Activated naive CD4-positive, alpha-beta T cell treated with anti-CD3 and anti-CD28 coated beads, Interleukin-2, amount 50 U/mL, for 72 hours (primary cell): Measurements from ENCODE around the gene PBX2. TPM values are rescaled to one million over a fixed set of nuclear protein-coding genes. Genes with fewer than 3 reads are reported as not detected.
A peak's percentile ranks its signal among the peaks of the same experiment; 100 is the strongest.
"Not testable (repeated sequence)": the region's sequence is repeated elsewhere in the genome, so short reads cannot be mapped to it uniquely, and the experiment has no call there.

Source experiments
- ATAC-seq, 2 donors: fragments of 150-1000 bp; cut with Tn5 transposase; 2 replicates each; pipeline ENCODE4 v1.10.0; 2021; ENCODE audit warnings: mild to moderate bottlenecking in 2 of 2, moderate library complexity in 2 of 2
- DNase-seq, 2 donors: peaks; one replicate each; pipeline ENCODE4 v3.0.0; 2021 to 2022; ENCODE audit warnings: low spot score in 2 of 2
- H3K27ac Mint-ChIP-seq, 2 donors: one replicate each; pipeline ENCODE4 v1.8.0; 2022; ENCODE audit warnings: mild to moderate bottlenecking in 2 of 2, mixed read lengths in 2 of 2
- H3K36me3 Mint-ChIP-seq, 2 donors: one replicate each; pipeline ENCODE4 v1.8.0; 2022; ENCODE audit warnings: mixed read lengths in 2 of 2
- H3K9me3 Mint-ChIP-seq, 2 donors: one replicate each; pipeline ENCODE4 v1.8.0; 2022; ENCODE audit warnings: mixed read lengths in 2 of 2
- total RNA-seq, 2 donors: library from RNA; stranded (reverse); gene quantifications; one replicate each; pipeline ENCODE4 v1.2.3, GENCODE V29; 2022

Gene PBX2
- total RNA-seq, 2 donors from 2014 or later: 65.4 to 88.7 TPM

- Mint-ChIP-seq H3K36me3 (peaks cover 7 to 18% of the 10 kb centered on the region in 2 donors), H3K9me3 (peaks cover 0 to 4% of the 10 kb centered on the region in 2 donors), H3K27ac (peak overlapping the region in 1 of 2 donors; percentile 14)
- DNase-seq (no peak), ATAC-seq (no peak)
Observed at GRCh38 chr6:32151181-32151862, 38.7 kb downstream of the PBX2 start.

- no peak for ATAC-seq
- H3K9me3 Mint-ChIP-seq: peaks cover 0 to 4% of the 10 kb centered on the region in 2 donors
- H3K27ac Mint-ChIP-seq: no peak overlapping the region
- peaks cover 7 to 18% of the 10 kb centered on the region in 2 donors for H3K36me3 Mint-ChIP-seq
- DNase-seq: no peak
Observed at GRCh38 chr6:32149932-32150870, 39.8 kb downstream of the PBX2 start.

- Mint-ChIP-seq H3K36me3 (peaks cover 3 to 15% of the 10 kb centered on the region in 2 donors), H3K27ac (peak overlapping the region in 1 of 2 donors; percentile 29), H3K9me3 (peaks cover 0 to 4% of the 10 kb centered on the region in 2 donors)
- ATAC-seq: peak in 1 of 2 donors; percentile 12
- DNase-seq: no peak
Observed at GRCh38 chr6:32149092-32149755, 40.8 kb downstream of the PBX2 start.

- peak; percentile 69 to 73 for ATAC-seq
- Mint-ChIP-seq H3K36me3 (peaks cover 0 to 12% of the 10 kb centered on the region in 2 donors), H3K9me3 (peaks cover 0 to 4% of the 10 kb centered on the region in 2 donors), H3K27ac (peak overlapping the region in 1 of 2 donors; percentile 29)
- DNase-seq: peak; percentile 69 to 73
Observed at GRCh38 chr6:32148289-32149091, 41.5 kb downstream of the PBX2 start.

- peak overlapping the region in 1 of 2 donors; percentile 17 for H3K27ac Mint-ChIP-seq
- ATAC-seq: no peak
- H3K36me3 Mint-ChIP-seq: peaks cover 0 to 12% of the 10 kb centered on the region in 2 donors
- no peak for DNase-seq
- peaks cover 0 to 4% of the 10 kb centered on the region in 2 donors for H3K9me3 Mint-ChIP-seq
Observed at GRCh38 chr6:32147401-32148132, 42.4 kb downstream of the PBX2 start.

DNA sequence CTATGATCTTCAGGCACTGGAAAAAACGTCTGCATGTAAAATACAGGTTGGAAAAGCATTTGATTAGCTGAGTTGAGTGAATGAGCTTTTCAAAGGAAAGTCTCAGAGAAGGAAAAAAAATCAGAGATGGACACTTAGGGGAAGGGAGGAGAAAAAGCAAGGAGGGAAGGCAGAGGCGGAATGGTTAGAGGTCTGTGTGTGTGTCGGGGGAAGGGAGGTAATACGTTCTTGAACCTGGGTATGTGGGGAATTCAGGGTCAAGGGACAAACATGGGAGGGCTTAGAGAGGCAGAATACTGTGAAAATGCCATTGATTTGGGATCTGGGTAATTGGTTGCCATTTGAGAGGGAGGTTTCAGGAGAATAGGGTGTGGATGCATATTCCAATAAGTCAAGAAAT lies 43.3 kb downstream of the PBX2 start:
- peaks cover 0 to 12% of the 10 kb centered on the region in 2 donors for H3K36me3 Mint-ChIP-seq

GRCh38 chr6:32146287-32146686 lies 43.7 kb downstream of the PBX2 start:
- ATAC-seq (no peak), DNase-seq (no peak)
- Mint-ChIP-seq H3K27ac (peak overlapping the region in 1 of 2 donors; percentile 1), H3K9me3 (peaks cover 0 to 4% of the 10 kb centered on the region in 2 donors), H3K36me3 (peaks cover 0 to 12% of the 10 kb centered on the region in 2 donors)

More for the DNA sequence above, 43.3 kb downstream of the PBX2 start:
- peaks cover 0 to 4% of the 10 kb centered on the region in 2 donors for H3K9me3 Mint-ChIP-seq
- no peak for DNase-seq
- no peak for ATAC-seq
- H3K27ac Mint-ChIP-seq: peak overlapping the region in 1 of 2 donors; percentile 1

DNA sequence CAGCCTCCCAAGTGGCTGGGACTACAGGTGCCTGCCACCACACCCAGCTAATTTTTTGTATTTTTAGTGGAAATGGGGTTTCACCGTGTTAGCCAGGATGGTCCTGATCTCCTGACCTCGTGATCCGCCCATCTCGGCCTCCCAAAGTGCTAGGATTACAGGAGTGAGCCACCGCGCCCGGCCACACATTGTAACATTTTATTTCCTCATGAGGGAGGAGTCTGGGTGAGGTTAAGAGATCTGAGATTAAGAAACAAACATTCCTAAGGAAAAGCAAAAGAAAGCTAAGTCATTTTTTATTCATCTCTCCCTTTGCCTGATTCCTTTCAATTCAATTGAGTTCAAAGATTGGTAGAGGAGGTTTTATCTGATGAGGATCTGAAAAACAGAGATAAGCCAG lies 45.8 kb downstream of the PBX2 start:
- not testable (repeated sequence) for DNase-seq, H3K9me3 Mint-ChIP-seq, H3K27ac Mint-ChIP-seq, ATAC-seq
- peaks cover 0 to 12% of the 10 kb centered on the region in 2 donors for H3K36me3 Mint-ChIP-seq

- Mint-ChIP-seq H3K36me3 (no peaks in the 10 kb centered on the region), H3K27ac (no peak overlapping the region), H3K9me3 (no peaks in the 10 kb centered on the region)
- DNase-seq (no peak), ATAC-seq (no peak)
Observed at GRCh38 chr6:32140420-32141046, 49.5 kb downstream of the PBX2 start.

- H3K9me3 Mint-ChIP-seq: no peaks in the 10 kb centered on the region
- ATAC-seq: no peak
- no peaks in the 10 kb centered on the region for H3K36me3 Mint-ChIP-seq
- no peak for DNase-seq
- H3K27ac Mint-ChIP-seq: no peak overlapping the region
Observed at GRCh38 chr6:32139590-32139989, 50.4 kb downstream of the PBX2 start.

DNA sequence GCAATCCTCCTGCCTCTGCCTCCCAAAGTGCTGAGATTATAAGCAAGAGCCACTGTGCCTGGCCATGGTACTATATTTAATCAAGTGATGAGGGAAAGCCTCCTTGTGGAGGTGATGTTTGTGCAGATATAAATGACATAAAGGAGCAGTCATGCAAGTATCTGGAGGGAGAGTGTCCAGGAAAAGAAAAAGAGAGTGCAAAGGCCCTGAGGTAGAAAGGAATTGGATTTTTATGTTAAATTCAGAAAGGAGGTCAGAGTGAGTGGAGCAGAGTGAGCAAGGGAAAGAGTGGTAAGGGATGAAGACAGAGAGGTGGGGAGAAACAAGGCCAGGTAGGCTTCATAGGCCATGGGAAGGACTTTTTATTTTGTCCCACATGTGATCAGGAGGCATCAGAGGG lies 52.5 kb downstream of the PBX2 start:
- no peak for DNase-seq
- Mint-ChIP-seq H3K36me3 (no peaks in the 10 kb centered on the region), H3K9me3 (no peaks in the 10 kb centered on the region), H3K27ac (no peak overlapping the region)
- no peak for ATAC-seq

Other genes starting within 250 kb of the PBX2 start
- 1 to 10 TPM; 1.9 to 3.6 TPM for gene CFB, start 244.1 kb downstream of the PBX2 start, total RNA-seq
- gene NELFE, start 231.2 kb downstream of the PBX2 start, total RNA-seq: 10 to 100 TPM; 69.7 to 70.9 TPM
- 100 to 1,000 TPM in 1 of 2 donors, 10 to 100 TPM in 1; 91.8 to 115 TPM for gene SKIC2, start 231.0 kb downstream of the PBX2 start, total RNA-seq
- gene DXO, start 218.1 kb downstream of the PBX2 start, total RNA-seq: 10 to 100 TPM; 16.2 to 18.5 TPM
- gene C4A, start 208.1 kb downstream of the PBX2 start, total RNA-seq: 1 to 10 TPM; 4.1 to 8.1 TPM
- gene C4B, start 175.4 kb downstream of the PBX2 start, total RNA-seq: 1 to 10 TPM; 3.9 to 5.2 TPM
- under 1 TPM; 0.32 to 0.49 TPM for gene CYP21A2, start 151.8 kb downstream of the PBX2 start, total RNA-seq
- 10 to 100 TPM; 10.1 to 30.4 TPM for gene TNXB, start 80.9 kb downstream of the PBX2 start, total RNA-seq
- 100 to 1,000 TPM in 1 of 2 donors, 10 to 100 TPM in 1; 87.5 to 101 TPM for gene ATF6B, start 62.0 kb downstream of the PBX2 start, total RNA-seq
- 10 to 100 TPM in 1 of 2 donors, 1 to 10 TPM in 1; 9.3 to 15.8 TPM for gene FKBPL, start 59.9 kb downstream of the PBX2 start, total RNA-seq
- under 1 TPM; 0.77 to 0.84 TPM for gene PRRT1, start 38.3 kb downstream of the PBX2 start, total RNA-seq
- 10 to 100 TPM; 13.6 to 18.7 TPM for gene PPT2, start 36.1 kb downstream of the PBX2 start, total RNA-seq
- gene EGFL8, start 25.6 kb downstream of the PBX2 start, total RNA-seq: 10 to 100 TPM; 13.4 to 14.5 TPM
- 10 to 100 TPM; 33.2 to 35.0 TPM for gene AGPAT1, start 14.1 kb downstream of the PBX2 start, total RNA-seq
- gene RNF5, start 11.8 kb downstream of the PBX2 start, total RNA-seq: 10 to 100 TPM; 62.6 to 86.2 TPM
- 10 to 100 TPM; 21.6 to 26.3 TPM for gene AGER, start 5.9 kb downstream of the PBX2 start, total RNA-seq
- gene GPSM3, start 2.4 kb upstream of the PBX2 start, total RNA-seq: 100 to 1,000 TPM in 1 of 2 donors, 10 to 100 TPM in 1; 84.9 to 151 TPM
- gene NOTCH4, start 33.9 kb upstream of the PBX2 start, total RNA-seq: under 1 TPM; 0.64 to 0.70 TPM
- not detected for gene TSBP1, start 181.7 kb upstream of the PBX2 start, total RNA-seq
- not detected for gene BTNL2, start 217.0 kb upstream of the PBX2 start, total RNA-seq
- 1 to 10 TPM; 1.9 to 2.2 TPM for gene HLA-DRA, start 249.7 kb upstream of the PBX2 start, total RNA-seq